SU-DHL-6 (cell line): ENCODE data around the gene MUC6.

Experiments used
- EZH2phosphoT487 ChIP-seq: fragments of 200-600 bp; sonication (generic), shearing (Covaris generic); conservative IDR thresholded peaks from 2 replicates; pipeline ENCODE4 v1.6.1; 2018; ENCODE audit warnings: mild to moderate bottlenecking, antibody characterized with exemption, low read length, moderate library complexity, mixed read lengths
- TF ChIP-seq, protein P1 (sequence below): fragments of 200-600 bp; sonication (generic); IDR thresholded peaks from one replicate; pipeline ENCODE4 v1.5.1; 2017; ENCODE audit warnings: antibody characterized with exemption, mild to moderate bottlenecking, low read length, moderate library complexity; ENCODE audit not compliant: insufficient read depth, poor library complexity, severe bottlenecking

GRCh38 chr11:1028616-1029015, 7.9 kb downstream of the MUC6 start:
- TF ChIP-seq, protein P1, sequence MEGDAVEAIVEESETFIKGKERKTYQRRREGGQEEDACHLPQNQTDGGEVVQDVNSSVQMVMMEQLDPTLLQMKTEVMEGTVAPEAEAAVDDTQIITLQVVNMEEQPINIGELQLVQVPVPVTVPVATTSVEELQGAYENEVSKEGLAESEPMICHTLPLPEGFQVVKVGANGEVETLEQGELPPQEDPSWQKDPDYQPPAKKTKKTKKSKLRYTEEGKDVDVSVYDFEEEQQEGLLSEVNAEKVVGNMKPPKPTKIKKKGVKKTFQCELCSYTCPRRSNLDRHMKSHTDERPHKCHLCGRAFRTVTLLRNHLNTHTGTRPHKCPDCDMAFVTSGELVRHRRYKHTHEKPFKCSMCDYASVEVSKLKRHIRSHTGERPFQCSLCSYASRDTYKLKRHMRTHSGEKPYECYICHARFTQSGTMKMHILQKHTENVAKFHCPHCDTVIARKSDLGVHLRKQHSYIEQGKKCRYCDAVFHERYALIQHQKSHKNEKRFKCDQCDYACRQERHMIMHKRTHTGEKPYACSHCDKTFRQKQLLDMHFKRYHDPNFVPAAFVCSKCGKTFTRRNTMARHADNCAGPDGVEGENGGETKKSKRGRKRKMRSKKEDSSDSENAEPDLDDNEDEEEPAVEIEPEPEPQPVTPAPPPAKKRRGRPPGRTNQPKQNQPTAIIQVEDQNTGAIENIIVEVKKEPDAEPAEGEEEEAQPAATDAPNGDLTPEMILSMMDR, result no peak
- TF ChIP-seq EZH2phosphoT487, result no peak
